Activated T-helper 17 cell treated with anti-CD3 and anti-CD28 coated beads, Interleukin-2, amount 50 U/mL, for 72 hours (primary cell): ENCODE data around the gene MAP2K7. TPM values are rescaled to one million over a fixed set of nuclear protein-coding genes. Genes with fewer than 3 reads are reported as not detected.

Experiments
- ATAC-seq: fragments of 150-1000 bp; cut with Tn5 transposase; replicated peaks from 2 replicates; pipeline ENCODE4 v1.10.0; 2021; ENCODE audit warnings: mild to moderate bottlenecking, moderate library complexity
- H3K27ac Mint-ChIP-seq: one replicate; pipeline ENCODE4 v1.8.0; 2022; ENCODE audit warnings: mixed read lengths
- H3K27me3 Mint-ChIP-seq: one replicate; pipeline ENCODE4 v1.8.0; 2022; ENCODE audit warnings: mixed read lengths
- H3K36me3 Mint-ChIP-seq: one replicate; pipeline ENCODE4 v1.8.0; 2022; ENCODE audit warnings: low read depth, mild to moderate bottlenecking, mixed read lengths
- H3K4me1 Mint-ChIP-seq: one replicate; pipeline ENCODE4 v1.8.0; 2022; ENCODE audit warnings: mixed read lengths
- H3K4me3 Mint-ChIP-seq: one replicate; pipeline ENCODE4 v1.8.0; 2022; ENCODE audit warnings: mild to moderate bottlenecking, mixed read lengths
- H3K9me3 Mint-ChIP-seq: one replicate; pipeline ENCODE4 v1.8.0; 2022; ENCODE audit warnings: mixed read lengths
- total RNA-seq, 2 donors: library from RNA; stranded (reverse); gene quantifications; one replicate each; pipeline ENCODE4 v1.2.3, GENCODE V29; 2022

Gene MAP2K7
- total RNA-seq, 2 donors from 2014 or later, result 39.0 to 46.3 TPM

- Mint-ChIP-seq H3K27ac (no peak overlapping the region), H3K36me3 (no peaks in the 10 kb centered on the region), H3K9me3 (no peaks in the 10 kb centered on the region), H3K4me3 (peak overlapping the region; percentile 41), H3K4me1 (peaks cover 10% of the 10 kb centered on the region), H3K27me3 (peaks cover 14% of the 10 kb centered on the region)
- no peak for ATAC-seq
Observed at GRCh38 chr19:7871437-7872305, 32.0 kb upstream of the MAP2K7 start.

- Mint-ChIP-seq H3K36me3 (no peaks in the 10 kb centered on the region), H3K4me1 (peaks cover 10% of the 10 kb centered on the region), H3K9me3 (no peaks in the 10 kb centered on the region), H3K27me3 (peaks cover 14% of the 10 kb centered on the region), H3K27ac (no peak overlapping the region), H3K4me3 (peak overlapping the region; percentile 41)
- no peak for ATAC-seq
Observed at GRCh38 chr19:7872306-7873204, 31.1 kb upstream of the MAP2K7 start.

- Mint-ChIP-seq H3K4me3 (peak overlapping the region; percentile 53), H3K27ac (no peak overlapping the region), H3K36me3 (no peaks in the 10 kb centered on the region)
Observed at GRCh38 chr19:7873304-7874075, 30.2 kb upstream of the MAP2K7 start.

GRCh38 chr19:7874076-7874896 is 29.4 kb upstream of the MAP2K7 start, which contains the start of gene PRR36:
PRR36 (minus strand) TSS chr19:7874390; CDS start chr19:7873689, 701 bp downstream.
- Mint-ChIP-seq H3K27ac (no peak within 1 kb of the TSS), H3K4me3 (peak within 1 kb of the TSS; percentile 53), H3K4me1 (peaks cover 10% of the 10 kb centered on the region), H3K27me3 (peaks cover 14% of the 10 kb centered on the region), H3K9me3 (no peaks in the 10 kb centered on the region), H3K36me3 (no peaks in the 10 kb centered on the region)
- ATAC-seq, result no peak

More at GRCh38 chr19:7873304-7874075, 30.2 kb upstream of the MAP2K7 start:
- Mint-ChIP-seq H3K9me3 (no peaks in the 10 kb centered on the region), H3K27me3 (peaks cover 14% of the 10 kb centered on the region), H3K4me1 (peaks cover 10% of the 10 kb centered on the region)
- no peak for ATAC-seq

GRCh38 chr19:7874897-7875273 is 28.8 kb upstream of the MAP2K7 start:
- Mint-ChIP-seq H3K36me3 (no peaks in the 10 kb centered on the region), H3K27me3 (peaks cover 14% of the 10 kb centered on the region), H3K9me3 (no peaks in the 10 kb centered on the region), H3K4me3 (peak overlapping the region; percentile 43), H3K4me1 (peaks cover 10% of the 10 kb centered on the region), H3K27ac (no peak overlapping the region)
- no peak for ATAC-seq

GRCh38 chr19:7877249-7877836 is 26.3 kb upstream of the MAP2K7 start:
- no peak overlapping the region for H3K27ac Mint-ChIP-seq
- ATAC-seq, result no peak
- no peaks in the 10 kb centered on the region for H3K27me3 Mint-ChIP-seq
- H3K4me3 Mint-ChIP-seq, result no peak overlapping the region
- H3K4me1 Mint-ChIP-seq, result no peaks in the 10 kb centered on the region
- H3K9me3 Mint-ChIP-seq, result no peaks in the 10 kb centered on the region
- no peaks in the 10 kb centered on the region for H3K36me3 Mint-ChIP-seq

- ATAC-seq, result peak; percentile 12
- no peak overlapping the region for H3K4me3 Mint-ChIP-seq
- no peaks in the 10 kb centered on the region for H3K36me3 Mint-ChIP-seq
- no peaks in the 10 kb centered on the region for H3K27me3 Mint-ChIP-seq
- no peak overlapping the region for H3K27ac Mint-ChIP-seq
- H3K4me1 Mint-ChIP-seq, result no peaks in the 10 kb centered on the region
- H3K9me3 Mint-ChIP-seq, result no peaks in the 10 kb centered on the region
Observed at GRCh38 chr19:7879111-7879807, 24.4 kb upstream of the MAP2K7 start.

- Mint-ChIP-seq H3K4me1 (no peaks in the 10 kb centered on the region), H3K36me3 (no peaks in the 10 kb centered on the region), H3K9me3 (no peaks in the 10 kb centered on the region), H3K27ac (no peak overlapping the region), H3K27me3 (no peaks in the 10 kb centered on the region), H3K4me3 (no peak overlapping the region)
- ATAC-seq, result peak; percentile 18
Observed at GRCh38 chr19:7879836-7880235, 23.8 kb upstream of the MAP2K7 start.

- Mint-ChIP-seq H3K4me1 (no peaks in the 10 kb centered on the region), H3K4me3 (no peak overlapping the region), H3K27me3 (no peaks in the 10 kb centered on the region), H3K9me3 (no peaks in the 10 kb centered on the region), H3K36me3 (no peaks in the 10 kb centered on the region), H3K27ac (no peak overlapping the region)
- no peak for ATAC-seq
Observed at GRCh38 chr19:7881910-7882309, 21.8 kb upstream of the MAP2K7 start.

- no peak overlapping the region for H3K27ac Mint-ChIP-seq
- H3K9me3 Mint-ChIP-seq, result no peaks in the 10 kb centered on the region
- no peak for ATAC-seq
- H3K4me1 Mint-ChIP-seq, result no peaks in the 10 kb centered on the region
- H3K27me3 Mint-ChIP-seq, result no peaks in the 10 kb centered on the region
- H3K4me3 Mint-ChIP-seq, result no peak overlapping the region
- no peaks in the 10 kb centered on the region for H3K36me3 Mint-ChIP-seq
Observed at GRCh38 chr19:7883105-7883504, 20.6 kb upstream of the MAP2K7 start.

- no peak for ATAC-seq
- Mint-ChIP-seq H3K4me3 (no peak overlapping the region), H3K27ac (no peak overlapping the region), H3K36me3 (no peaks in the 10 kb centered on the region), H3K4me1 (no peaks in the 10 kb centered on the region), H3K9me3 (no peaks in the 10 kb centered on the region), H3K27me3 (no peaks in the 10 kb centered on the region)
Observed at GRCh38 chr19:7883796-7884570, 19.7 kb upstream of the MAP2K7 start.

GRCh38 chr19:7885818-7886217 is 17.9 kb upstream of the MAP2K7 start:
- Mint-ChIP-seq H3K4me1 (no peaks in the 10 kb centered on the region), H3K9me3 (no peaks in the 10 kb centered on the region), H3K4me3 (no peak overlapping the region), H3K27me3 (no peaks in the 10 kb centered on the region), H3K27ac (no peak overlapping the region), H3K36me3 (no peaks in the 10 kb centered on the region)
- ATAC-seq, result no peak
